ENCODE measurements around the gene ST3GAL4. TPM values are rescaled to one million over a fixed set of nuclear protein-coding genes. Genes with fewer than 3 reads are reported as not detected.
A peak's percentile ranks its signal among the peaks of the same experiment; 100 is the strongest.

ST3GAL4 gene
- total RNA-seq, 1 experiment from 2014 or later, result 11.2 TPM

- Mint-ChIP-seq H3K27me3 (ENCODE audit: insufficient read depth, unreplicated experiment) (no peaks in the 10 kb centered on the region), H3K36me3 (ENCODE audit: insufficient read depth, unreplicated experiment) (no peaks in the 10 kb centered on the region), H3K9me3 (ENCODE audit: unreplicated experiment) (no peaks in the 10 kb centered on the region), H3K4me3 (ENCODE audit: unreplicated experiment) (no peak overlapping the region), H3K4me1 (ENCODE audit: low read depth, unreplicated experiment) (peaks cover 17% of the 10 kb centered on the region), H3K27ac (ENCODE audit: unreplicated experiment) (no peak overlapping the region)
- H3K4me1 ChIP-seq, result peaks cover 40% of the 10 kb centered on the region
- TF ChIP-seq CTCF (IDR thresholded peaks at IDR 0.05; ENCODE audit: insufficient read depth in 1 of 2, low read depth in 1 of 2, low read length in 1 of 2, severe bottlenecking in 1 of 2, unreplicated experiment in 1 of 2), result no peak
- DNase-seq, result no peak
- peaks cover 2% of the 10 kb centered on the region; the same call in 1 of the 2 replicates for H3K9me3 ChIP-seq
- H3K4me3 ChIP-seq (ENCODE audit: low read depth, low read length), result no peak overlapping the region
- intact Hi-C loops (cut with micrococcal nuclease; ENCODE audit: unreplicated experiment), result no loop called here
- CTCF ChIA-PET, result no interaction called here
- no peaks in the 10 kb centered on the region for H3K27me3 ChIP-seq (replicated peaks; ENCODE audit: control insufficient read depth, insufficient read depth, low read length)
- POLR2A ChIA-PET, result no interaction called here
- BruUV-seq (replicated peaks), result no TSS peak
- no peaks in the 10 kb centered on the region; the same call in 1 of the 2 replicates for H3K36me3 ChIP-seq (ENCODE audit: control insufficient read depth, insufficient read depth, low read length)
Observed at GRCh38 chr11:126403658-126404057, 48.2 kb downstream of the ST3GAL4 start.

- Histone ChIP-seq H3K4me1 (peaks cover 40% of the 10 kb centered on the region), H3K27me3 (replicated peaks; ENCODE audit: control insufficient read depth, insufficient read depth, low read length) (no peaks in the 10 kb centered on the region), H3K9me3 (peaks cover 2% of the 10 kb centered on the region; the same call in 1 of the 2 replicates), H3K4me3 (ENCODE audit: low read depth, low read length) (no peak overlapping the region), H3K36me3 (ENCODE audit: control insufficient read depth, insufficient read depth, low read length) (no peaks in the 10 kb centered on the region; the same call in 1 of the 2 replicates)
- POLR2A ChIA-PET, result no interaction called here
- DNase-seq, result no peak
- H3K4me3 Mint-ChIP-seq (ENCODE audit: unreplicated experiment), result no peak overlapping the region
- H3K27ac Mint-ChIP-seq (ENCODE audit: unreplicated experiment), result peak overlapping the region; percentile 23
- H3K4me1 Mint-ChIP-seq (ENCODE audit: low read depth, unreplicated experiment), result peaks cover 17% of the 10 kb centered on the region
- no peak for TF ChIP-seq CTCF (IDR thresholded peaks at IDR 0.05; ENCODE audit: insufficient read depth in 1 of 2, low read depth in 1 of 2, low read length in 1 of 2, severe bottlenecking in 1 of 2, unreplicated experiment in 1 of 2)
- intact Hi-C loops (cut with micrococcal nuclease; ENCODE audit: unreplicated experiment), result no loop called here
- no peaks in the 10 kb centered on the region for H3K27me3 Mint-ChIP-seq (ENCODE audit: insufficient read depth, unreplicated experiment)
- CTCF ChIA-PET, result no interaction called here
- BruUV-seq (replicated peaks), result no TSS peak
- no peaks in the 10 kb centered on the region for H3K9me3 Mint-ChIP-seq (ENCODE audit: unreplicated experiment)
- H3K36me3 Mint-ChIP-seq (ENCODE audit: insufficient read depth, unreplicated experiment), result no peaks in the 10 kb centered on the region
Observed at GRCh38 chr11:126404367-126404766, 48.9 kb downstream of the ST3GAL4 start.

GRCh38 chr11:126405374-126405773 lies 49.9 kb downstream of the ST3GAL4 start:
- H3K27me3 ChIP-seq (replicated peaks; ENCODE audit: control insufficient read depth, insufficient read depth, low read length), result no peaks in the 10 kb centered on the region
- DNase-seq, result peak; percentile 61 to 82
- no peak for TF ChIP-seq CTCF (IDR thresholded peaks at IDR 0.05; ENCODE audit: insufficient read depth in 1 of 2, low read depth in 1 of 2, low read length in 1 of 2, severe bottlenecking in 1 of 2, unreplicated experiment in 1 of 2)
- Mint-ChIP-seq H3K4me3 (ENCODE audit: unreplicated experiment) (no peak overlapping the region), H3K27me3 (ENCODE audit: insufficient read depth, unreplicated experiment) (no peaks in the 10 kb centered on the region), H3K36me3 (ENCODE audit: insufficient read depth, unreplicated experiment) (no peaks in the 10 kb centered on the region), H3K27ac (ENCODE audit: unreplicated experiment) (peak overlapping the region; percentile 36), H3K9me3 (ENCODE audit: unreplicated experiment) (no peaks in the 10 kb centered on the region), H3K4me1 (ENCODE audit: low read depth, unreplicated experiment) (peaks cover 17% of the 10 kb centered on the region)
- BruUV-seq (replicated peaks), result no TSS peak
- POLR2A ChIA-PET, result no interaction called here
- CTCF ChIA-PET, result no interaction called here
- H3K36me3 ChIP-seq (ENCODE audit: control insufficient read depth, insufficient read depth, low read length), result no peaks in the 10 kb centered on the region; the same call in 1 of the 2 replicates
- intact Hi-C loops (cut with micrococcal nuclease; ENCODE audit: unreplicated experiment), result no loop called here
- no peak overlapping the region for H3K4me3 ChIP-seq (ENCODE audit: low read depth, low read length)
- H3K9me3 ChIP-seq, result no peaks in the 10 kb centered on the region
- peaks cover 40% of the 10 kb centered on the region for H3K4me1 ChIP-seq
